Measurements from ENCODE around the gene PID1. TPM values are rescaled to one million over a fixed set of nuclear protein-coding genes. Genes with fewer than 3 reads are reported as not detected.

The PID1 gene
- total RNA-seq, 1 experiment from 2014 or later: 2.6 TPM

- TF ChIP-seq RELA (CRISPR knock-in tag; IDR thresholded peaks at IDR 0.05; ENCODE audit: borderline replicate concordance): no peak
- no peak for TF ChIP-seq GRHL2 (CRISPR knock-in tag; IDR thresholded peaks at IDR 0.05; ENCODE audit: insufficient replicate concordance, severe bottlenecking)
- TF ChIP-seq GABPB1 (CRISPR knock-in tag; IDR thresholded peaks at IDR 0.05): no peak
- TF ChIP-seq SMAD4 (CRISPR knock-in tag; IDR thresholded peaks at IDR 0.05): no peak
- no peak for TF ChIP-seq ETV6 (CRISPR knock-in tag; IDR thresholded peaks at IDR 0.05)
- no peak for TF ChIP-seq NR2C2 (CRISPR knock-in tag; IDR thresholded peaks at IDR 0.05)
- TF ChIP-seq SOX15 (CRISPR knock-in tag; IDR thresholded peaks at IDR 0.05): no peak
- TF ChIP-seq ZNF121 (CRISPR knock-in tag; IDR thresholded peaks at IDR 0.05): no peak
- TF ChIP-seq JUN (CRISPR knock-in tag; IDR thresholded peaks at IDR 0.05): no peak
- TF ChIP-seq, protein P1, sequence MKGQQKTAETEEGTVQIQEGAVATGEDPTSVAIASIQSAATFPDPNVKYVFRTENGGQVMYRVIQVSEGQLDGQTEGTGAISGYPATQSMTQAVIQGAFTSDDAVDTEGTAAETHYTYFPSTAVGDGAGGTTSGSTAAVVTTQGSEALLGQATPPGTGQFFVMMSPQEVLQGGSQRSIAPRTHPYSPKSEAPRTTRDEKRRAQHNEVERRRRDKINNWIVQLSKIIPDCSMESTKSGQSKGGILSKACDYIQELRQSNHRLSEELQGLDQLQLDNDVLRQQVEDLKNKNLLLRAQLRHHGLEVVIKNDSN (CRISPR knock-in tag; IDR thresholded peaks at IDR 0.05): no peak
Measured at GRCh38 chr2:228988786-228989185, 282.3 kb downstream of the PID1 start (continued).

DNA sequence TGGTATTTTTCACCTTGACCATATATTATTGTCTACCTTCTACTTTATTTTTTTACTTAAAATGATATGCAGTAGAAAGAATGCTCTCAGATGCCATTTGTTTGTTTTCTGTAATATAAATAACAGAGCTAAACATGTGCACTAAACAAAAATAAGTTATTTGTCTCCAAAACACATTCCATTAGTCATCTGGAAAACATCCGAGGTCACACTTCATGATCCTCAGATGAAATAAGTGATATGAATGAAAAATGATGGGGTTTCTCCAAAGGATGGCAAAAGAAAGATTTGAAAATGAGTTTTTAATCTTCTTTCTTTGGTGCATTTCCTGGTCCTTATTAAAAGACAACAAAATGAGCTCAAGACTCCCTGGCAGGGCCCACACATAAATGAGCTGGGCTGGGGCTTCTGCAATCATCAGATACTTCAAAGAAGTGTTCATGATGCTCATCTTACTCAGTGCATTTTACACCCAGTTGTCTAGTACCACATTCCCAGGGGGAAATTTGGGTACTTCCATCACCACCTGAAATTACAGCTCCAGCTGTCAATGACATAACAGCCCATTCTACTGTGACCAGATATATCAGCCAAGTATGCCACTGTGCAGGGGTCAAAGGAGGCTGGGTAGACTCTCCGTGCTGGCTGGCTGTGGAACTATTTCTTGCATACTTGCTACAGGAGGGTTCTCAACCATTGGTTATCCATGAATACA, 283.5 kb downstream of the PID1 start:
- no peaks in the 10 kb centered on the region for H3K27me3 Mint-ChIP-seq (ENCODE audit: low read depth)
- ChIA-PET POLR2A (no interaction called here), CTCF (no interaction called here)
- H3K9me3 Mint-ChIP-seq: peaks cover 58% of the 10 kb centered on the region
- ATAC-seq (no peak), DNase-seq (ENCODE audit: low spot score) (no peak)
- no peak overlapping the region for H3K27ac Mint-ChIP-seq
- no peaks in the 10 kb centered on the region for H3K4me1 Mint-ChIP-seq
- H3K36me3 Mint-ChIP-seq: peaks cover 4% of the 10 kb centered on the region; the same call in 1 of the 2 replicates
- H3K4me3 Mint-ChIP-seq: no peak overlapping the region
- TF ChIP-seq, protein P2, sequence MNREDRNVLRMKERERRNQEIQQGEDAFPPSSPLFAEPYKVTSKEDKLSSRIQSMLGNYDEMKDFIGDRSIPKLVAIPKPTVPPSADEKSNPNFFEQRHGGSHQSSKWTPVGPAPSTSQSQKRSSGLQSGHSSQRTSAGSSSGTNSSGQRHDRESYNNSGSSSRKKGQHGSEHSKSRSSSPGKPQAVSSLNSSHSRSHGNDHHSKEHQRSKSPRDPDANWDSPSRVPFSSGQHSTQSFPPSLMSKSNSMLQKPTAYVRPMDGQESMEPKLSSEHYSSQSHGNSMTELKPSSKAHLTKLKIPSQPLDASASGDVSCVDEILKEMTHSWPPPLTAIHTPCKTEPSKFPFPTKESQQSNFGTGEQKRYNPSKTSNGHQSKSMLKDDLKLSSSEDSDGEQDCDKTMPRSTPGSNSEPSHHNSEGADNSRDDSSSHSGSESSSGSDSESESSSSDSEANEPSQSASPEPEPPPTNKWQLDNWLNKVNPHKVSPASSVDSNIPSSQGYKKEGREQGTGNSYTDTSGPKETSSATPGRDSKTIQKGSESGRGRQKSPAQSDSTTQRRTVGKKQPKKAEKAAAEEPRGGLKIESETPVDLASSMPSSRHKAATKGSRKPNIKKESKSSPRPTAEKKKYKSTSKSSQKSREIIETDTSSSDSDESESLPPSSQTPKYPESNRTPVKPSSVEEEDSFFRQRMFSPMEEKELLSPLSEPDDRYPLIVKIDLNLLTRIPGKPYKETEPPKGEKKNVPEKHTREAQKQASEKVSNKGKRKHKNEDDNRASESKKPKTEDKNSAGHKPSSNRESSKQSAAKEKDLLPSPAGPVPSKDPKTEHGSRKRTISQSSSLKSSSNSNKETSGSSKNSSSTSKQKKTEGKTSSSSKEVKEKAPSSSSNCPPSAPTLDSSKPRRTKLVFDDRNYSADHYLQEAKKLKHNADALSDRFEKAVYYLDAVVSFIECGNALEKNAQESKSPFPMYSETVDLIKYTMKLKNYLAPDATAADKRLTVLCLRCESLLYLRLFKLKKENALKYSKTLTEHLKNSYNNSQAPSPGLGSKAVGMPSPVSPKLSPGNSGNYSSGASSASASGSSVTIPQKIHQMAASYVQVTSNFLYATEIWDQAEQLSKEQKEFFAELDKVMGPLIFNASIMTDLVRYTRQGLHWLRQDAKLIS (CRISPR knock-in tag; IDR thresholded peaks at IDR 0.05; ENCODE audit: borderline replicate concordance): no peak
- no peak for TF ChIP-seq NR3C1 (CRISPR knock-in tag; conservative IDR thresholded peaks at IDR 0.05; ENCODE audit: low read depth)
- no peak for TF ChIP-seq ZNF121 (CRISPR knock-in tag; IDR thresholded peaks at IDR 0.05)
- TF ChIP-seq, protein P3, sequence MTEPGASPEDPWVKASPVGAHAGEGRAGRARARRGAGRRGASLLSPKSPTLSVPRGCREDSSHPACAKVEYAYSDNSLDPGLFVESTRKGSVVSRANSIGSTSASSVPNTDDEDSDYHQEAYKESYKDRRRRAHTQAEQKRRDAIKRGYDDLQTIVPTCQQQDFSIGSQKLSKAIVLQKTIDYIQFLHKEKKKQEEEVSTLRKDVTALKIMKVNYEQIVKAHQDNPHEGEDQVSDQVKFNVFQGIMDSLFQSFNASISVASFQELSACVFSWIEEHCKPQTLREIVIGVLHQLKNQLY (CRISPR knock-in tag; IDR thresholded peaks at IDR 0.05): no peak
- TF ChIP-seq ZNF425 (CRISPR knock-in tag; conservative IDR thresholded peaks at IDR 0.05): no peak
- no peak for TF ChIP-seq ZNF423 (CRISPR knock-in tag; IDR thresholded peaks at IDR 0.05)
- no peak for TF ChIP-seq CREM (CRISPR knock-in tag; IDR thresholded peaks at IDR 0.05)
- TF ChIP-seq, protein P4, sequence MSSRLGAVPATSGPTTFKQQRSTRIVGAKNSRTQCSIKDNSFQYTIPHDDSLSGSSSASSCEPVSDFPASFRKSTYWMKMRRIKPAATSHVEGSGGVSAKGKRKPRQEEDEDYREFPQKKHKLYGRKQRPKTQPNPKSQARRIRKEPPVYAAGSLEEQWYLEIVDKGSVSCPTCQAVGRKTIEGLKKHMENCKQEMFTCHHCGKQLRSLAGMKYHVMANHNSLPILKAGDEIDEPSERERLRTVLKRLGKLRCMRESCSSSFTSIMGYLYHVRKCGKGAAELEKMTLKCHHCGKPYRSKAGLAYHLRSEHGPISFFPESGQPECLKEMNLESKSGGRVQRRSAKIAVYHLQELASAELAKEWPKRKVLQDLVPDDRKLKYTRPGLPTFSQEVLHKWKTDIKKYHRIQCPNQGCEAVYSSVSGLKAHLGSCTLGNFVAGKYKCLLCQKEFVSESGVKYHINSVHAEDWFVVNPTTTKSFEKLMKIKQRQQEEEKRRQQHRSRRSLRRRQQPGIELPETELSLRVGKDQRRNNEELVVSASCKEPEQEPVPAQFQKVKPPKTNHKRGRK (CRISPR knock-in tag; IDR thresholded peaks at IDR 0.05; ENCODE audit: borderline replicate concordance): no peak
- no peak for TF ChIP-seq CREB1 (CRISPR knock-in tag; IDR thresholded peaks at IDR 0.05)
- TF ChIP-seq TCF7 (CRISPR knock-in tag; IDR thresholded peaks at IDR 0.05; ENCODE audit: low read depth): no peak
- TF ChIP-seq, protein P5, sequence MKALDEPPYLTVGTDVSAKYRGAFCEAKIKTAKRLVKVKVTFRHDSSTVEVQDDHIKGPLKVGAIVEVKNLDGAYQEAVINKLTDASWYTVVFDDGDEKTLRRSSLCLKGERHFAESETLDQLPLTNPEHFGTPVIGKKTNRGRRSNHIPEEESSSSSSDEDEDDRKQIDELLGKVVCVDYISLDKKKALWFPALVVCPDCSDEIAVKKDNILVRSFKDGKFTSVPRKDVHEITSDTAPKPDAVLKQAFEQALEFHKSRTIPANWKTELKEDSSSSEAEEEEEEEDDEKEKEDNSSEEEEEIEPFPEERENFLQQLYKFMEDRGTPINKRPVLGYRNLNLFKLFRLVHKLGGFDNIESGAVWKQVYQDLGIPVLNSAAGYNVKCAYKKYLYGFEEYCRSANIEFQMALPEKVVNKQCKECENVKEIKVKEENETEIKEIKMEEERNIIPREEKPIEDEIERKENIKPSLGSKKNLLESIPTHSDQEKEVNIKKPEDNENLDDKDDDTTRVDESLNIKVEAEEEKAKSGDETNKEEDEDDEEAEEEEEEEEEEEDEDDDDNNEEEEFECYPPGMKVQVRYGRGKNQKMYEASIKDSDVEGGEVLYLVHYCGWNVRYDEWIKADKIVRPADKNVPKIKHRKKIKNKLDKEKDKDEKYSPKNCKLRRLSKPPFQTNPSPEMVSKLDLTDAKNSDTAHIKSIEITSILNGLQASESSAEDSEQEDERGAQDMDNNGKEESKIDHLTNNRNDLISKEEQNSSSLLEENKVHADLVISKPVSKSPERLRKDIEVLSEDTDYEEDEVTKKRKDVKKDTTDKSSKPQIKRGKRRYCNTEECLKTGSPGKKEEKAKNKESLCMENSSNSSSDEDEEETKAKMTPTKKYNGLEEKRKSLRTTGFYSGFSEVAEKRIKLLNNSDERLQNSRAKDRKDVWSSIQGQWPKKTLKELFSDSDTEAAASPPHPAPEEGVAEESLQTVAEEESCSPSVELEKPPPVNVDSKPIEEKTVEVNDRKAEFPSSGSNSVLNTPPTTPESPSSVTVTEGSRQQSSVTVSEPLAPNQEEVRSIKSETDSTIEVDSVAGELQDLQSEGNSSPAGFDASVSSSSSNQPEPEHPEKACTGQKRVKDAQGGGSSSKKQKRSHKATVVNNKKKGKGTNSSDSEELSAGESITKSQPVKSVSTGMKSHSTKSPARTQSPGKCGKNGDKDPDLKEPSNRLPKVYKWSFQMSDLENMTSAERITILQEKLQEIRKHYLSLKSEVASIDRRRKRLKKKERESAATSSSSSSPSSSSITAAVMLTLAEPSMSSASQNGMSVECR (CRISPR knock-in tag; IDR thresholded peaks at IDR 0.05; ENCODE audit: borderline replicate concordance): no peak
- TF ChIP-seq, protein P6, sequence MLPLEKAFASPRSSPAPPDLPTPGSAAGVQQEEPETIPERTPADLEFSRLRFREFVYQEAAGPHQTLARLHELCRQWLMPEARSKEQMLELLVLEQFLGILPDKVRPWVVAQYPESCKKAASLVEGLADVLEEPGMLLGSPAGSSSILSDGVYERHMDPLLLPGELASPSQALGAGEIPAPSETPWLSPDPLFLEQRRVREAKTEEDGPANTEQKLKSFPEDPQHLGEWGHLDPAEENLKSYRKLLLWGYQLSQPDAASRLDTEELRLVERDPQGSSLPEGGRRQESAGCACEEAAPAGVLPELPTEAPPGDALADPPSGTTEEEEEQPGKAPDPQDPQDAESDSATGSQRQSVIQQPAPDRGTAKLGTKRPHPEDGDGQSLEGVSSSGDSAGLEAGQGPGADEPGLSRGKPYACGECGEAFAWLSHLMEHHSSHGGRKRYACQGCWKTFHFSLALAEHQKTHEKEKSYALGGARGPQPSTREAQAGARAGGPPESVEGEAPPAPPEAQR (CRISPR knock-in tag; IDR thresholded peaks at IDR 0.05): no peak
- TF ChIP-seq HMGA2 (CRISPR knock-in tag; IDR thresholded peaks at IDR 0.05): no peak
